OCI-LY7 (cell line): ENCODE measurements around the gene VAMP8. TPM values are rescaled to one million over a fixed set of nuclear protein-coding genes. Genes with fewer than 3 reads are reported as not detected.

Source experiments
- BruUV-seq: library from RNA; stranded (reverse); fragments of 400-500 nt; replicated peaks from 2 replicates; lab custom pipeline; 2021; lab: Mats Ljungman, UMichigan
- CTCF ChIA-PET: fragments of 300-600 bp; sonication (Branson Sonifier 250); formaldehyde crosslinking; loops from one replicate; lab custom pipeline; 2022; ENCODE audit warnings: antibody characterized with exemption; ENCODE audit not compliant: unreplicated experiment; lab: Charles Lee
- POLR2A ChIA-PET: fragments of 300-600 bp; sonication (Branson Sonifier 250); formaldehyde crosslinking; loops from one replicate; lab custom pipeline; 2022; ENCODE audit warnings: antibody characterized with exemption; lab: Charles Lee
- DNase-seq: peaks from one replicate; pipeline ENCODE4 v3.0.0-alpha.2; 2015; ENCODE audit warnings: low spot score
- H2AFZ ChIP-seq: fragments of 200-600 bp; sonication (generic), shearing (Covaris generic); 2 replicates; pipeline ENCODE4 v1.6.1; 2014; ENCODE audit warnings: mild to moderate bottlenecking, antibody characterized with exemption, low read length, moderate library complexity
- H3K27ac ChIP-seq: fragments of 200-600 bp; sonication (generic); 2 replicates; pipeline ENCODE4 v1.5.1; 2014; ENCODE audit warnings: mixed run types, low read depth, mild to moderate bottlenecking, moderate library complexity, low read length, inconsistent platforms; ENCODE audit not compliant: poor library complexity, severe bottlenecking
- H3K36me3 ChIP-seq: fragments of 200-600 bp; sonication (generic); 2 replicates; pipeline ENCODE4 v1.6.1; 2014; ENCODE audit warnings: mild to moderate bottlenecking, antibody characterized with exemption, low read length, moderate library complexity, mixed read lengths; ENCODE audit not compliant: insufficient read depth
- H3K4me1 ChIP-seq: fragments of 200-600 bp; sonication (generic); 2 replicates; pipeline ENCODE4 v1.5.1; 2014; ENCODE audit warnings: mild to moderate bottlenecking, low read length; ENCODE audit not compliant: insufficient read depth, poor library complexity, severe bottlenecking
- H3K4me2 ChIP-seq: fragments of 200-600 bp; sonication (generic); 2 replicates; pipeline ENCODE4 v1.6.1; 2014; ENCODE audit warnings: mild to moderate bottlenecking, low read length
- H3K4me3 ChIP-seq: fragments of 200-600 bp; sonication (generic); 2 replicates; pipeline ENCODE4 v1.5.1; 2014; ENCODE audit warnings: mild to moderate bottlenecking, low read depth, low read length; ENCODE audit not compliant: poor library complexity, severe bottlenecking
- H3K79me2 ChIP-seq: fragments of 200-600 bp; sonication (generic); 2 replicates; pipeline ENCODE4 v1.6.1; 2016; ENCODE audit warnings: low read depth, mild to moderate bottlenecking, low read length, moderate library complexity, mixed read lengths; ENCODE audit not compliant: insufficient read depth
- H3K9me2 ChIP-seq: fragments of 200-600 bp; sonication (generic); 2 replicates; pipeline ENCODE4 v1.6.1; 2016; ENCODE audit warnings: mild to moderate bottlenecking, low read length, mixed read lengths; ENCODE audit not compliant: insufficient read depth
- H3K9me3 ChIP-seq: fragments of 200-600 bp; sonication (generic); 2 replicates; pipeline ENCODE4 v1.6.1; 2014; ENCODE audit warnings: mild to moderate bottlenecking, mixed run types, low read length, mixed read lengths
- H4K20me1 ChIP-seq: fragments of 200-600 bp; sonication (generic); 2 replicates; pipeline ENCODE4 v1.6.1; 2014; ENCODE audit warnings: mild to moderate bottlenecking, antibody characterized with exemption, low read length, moderate library complexity, mixed read lengths; ENCODE audit not compliant: insufficient read depth
- EZH2phosphoT487 ChIP-seq: fragments of 200-600 bp; sonication (generic); IDR thresholded peaks from 2 replicates; pipeline ENCODE4 v1.6.1; 2018; ENCODE audit warnings: low read depth, borderline replicate concordance, mild to moderate bottlenecking, mixed run types, antibody characterized with exemption, low read length, moderate library complexity, mixed read lengths
- intact Hi-C: fragments of 100-400 bp; cut with micrococcal nuclease; formaldehyde crosslinking; loops from one replicate; pipeline ENCODE4 v1.10.0; 2022; ENCODE audit not compliant: unreplicated experiment
- total RNA-seq, 2 experiments: library from RNA; depleted of rRNA in 1 of 2; stranded (reverse); fragments of >200 nt in 1 of 2; shearing (Covaris generic) in 1 of 2; gene quantifications; 2 replicates each; pipeline ENCODE4 v1.2.3, GENCODE V29; 2014 to 2022
- TF ChIP-seq, protein P1 (sequence below): fragments of 200-600 bp; sonication (generic); conservative IDR thresholded peaks from 2 replicates; pipeline ENCODE4 v1.5.1; 2014; ENCODE audit warnings: mild to moderate bottlenecking, antibody characterized with exemption, low read length, moderate library complexity, mixed read lengths

VAMP8 gene
- total RNA-seq, 2 experiments from 2014 or later: 112 to 152 TPM

- Histone ChIP-seq H3K27ac (peak within 1 kb of the TSS; percentile 42), H4K20me1 (no peaks in the 10 kb centered on the region), H3K36me3 (peaks cover 8% of the 10 kb centered on the region; the same call in 1 of the 2 replicates), H3K79me2 (peaks cover 12% of the 10 kb centered on the region; the same call in 1 of the 2 replicates), H3K9me2 (no peaks in the 10 kb centered on the region), H3K9me3 (no peaks in the 10 kb centered on the region), H3K4me3 (peak within 1 kb of the TSS; percentile 89), H3K4me1 (peaks cover 23% of the 10 kb centered on the region), H2AFZ (peak within 1 kb of the TSS; percentile 79), H3K4me2 (peak within 1 kb of the TSS; percentile 87)
- no TSS peak for BruUV-seq
- TF ChIP-seq EZH2phosphoT487: no peak
- ChIA-PET CTCF (interaction anchor here (0.6 to 1.4 kb wide), 4 partner anchors 10 to 797 kb away, joined by 3 to 4 read pairs (median 3); no protein-coding TSS in a partner anchor), POLR2A (interaction anchor here (1.1 to 3.9 kb wide), 12 partner anchors 8 to 59 kb away, joined by 3 to 34 read pairs (median 6); partner anchors contain the start of genes C2orf68, GGCX, MAT2A and VAMP8)
- DNase-seq: peak; percentile 97
- intact Hi-C loops: loop anchor here (1.0 kb wide), 1 partner anchor 17 kb away; no protein-coding TSS in a partner anchor
Observed at GRCh38 chr2:85595301-85596025, 18.1 kb downstream of the VAMP8 start, which contains the start of gene RNF181. Gene RNF181 (plus strand): TSS chr2:85595745. CDS start chr2:85595764, 19 bp downstream.

GRCh38 chr2:85596026-85596333 lies 18.6 kb downstream of the VAMP8 start:
- H3K4me3 ChIP-seq: peak overlapping the region; percentile 89
- no peak for DNase-seq
- H3K27ac ChIP-seq: no peak overlapping the region
- TF ChIP-seq, protein P1, sequence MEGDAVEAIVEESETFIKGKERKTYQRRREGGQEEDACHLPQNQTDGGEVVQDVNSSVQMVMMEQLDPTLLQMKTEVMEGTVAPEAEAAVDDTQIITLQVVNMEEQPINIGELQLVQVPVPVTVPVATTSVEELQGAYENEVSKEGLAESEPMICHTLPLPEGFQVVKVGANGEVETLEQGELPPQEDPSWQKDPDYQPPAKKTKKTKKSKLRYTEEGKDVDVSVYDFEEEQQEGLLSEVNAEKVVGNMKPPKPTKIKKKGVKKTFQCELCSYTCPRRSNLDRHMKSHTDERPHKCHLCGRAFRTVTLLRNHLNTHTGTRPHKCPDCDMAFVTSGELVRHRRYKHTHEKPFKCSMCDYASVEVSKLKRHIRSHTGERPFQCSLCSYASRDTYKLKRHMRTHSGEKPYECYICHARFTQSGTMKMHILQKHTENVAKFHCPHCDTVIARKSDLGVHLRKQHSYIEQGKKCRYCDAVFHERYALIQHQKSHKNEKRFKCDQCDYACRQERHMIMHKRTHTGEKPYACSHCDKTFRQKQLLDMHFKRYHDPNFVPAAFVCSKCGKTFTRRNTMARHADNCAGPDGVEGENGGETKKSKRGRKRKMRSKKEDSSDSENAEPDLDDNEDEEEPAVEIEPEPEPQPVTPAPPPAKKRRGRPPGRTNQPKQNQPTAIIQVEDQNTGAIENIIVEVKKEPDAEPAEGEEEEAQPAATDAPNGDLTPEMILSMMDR: no peak
- TF ChIP-seq EZH2phosphoT487: no peak
- H3K9me2 ChIP-seq: no peaks in the 10 kb centered on the region
- intact Hi-C loops: no loop called here
- H3K4me1 ChIP-seq: peaks cover 23% of the 10 kb centered on the region
- H2AFZ ChIP-seq: peak overlapping the region; percentile 79; the same call in 1 of the 2 replicates
- H3K36me3 ChIP-seq: peaks cover 8% of the 10 kb centered on the region; the same call in 1 of the 2 replicates
- H3K9me3 ChIP-seq: no peaks in the 10 kb centered on the region
- BruUV-seq: no TSS peak
- CTCF ChIA-PET: interaction anchor here (0.6 kb wide), 1 partner anchor 797 kb away, joined by 4 read pairs; no protein-coding TSS in a partner anchor
- peaks cover 12% of the 10 kb centered on the region; the same call in 1 of the 2 replicates for H3K79me2 ChIP-seq
- H4K20me1 ChIP-seq: no peaks in the 10 kb centered on the region
- H3K4me2 ChIP-seq: peak overlapping the region; percentile 87
- POLR2A ChIA-PET: interaction anchor here (1.1 to 3.9 kb wide), 8 partner anchors 9 to 60 kb away, joined by 3 to 34 read pairs (median 6); partner anchors contain the start of genes C2orf68, MAT2A and VAMP8

DNA sequence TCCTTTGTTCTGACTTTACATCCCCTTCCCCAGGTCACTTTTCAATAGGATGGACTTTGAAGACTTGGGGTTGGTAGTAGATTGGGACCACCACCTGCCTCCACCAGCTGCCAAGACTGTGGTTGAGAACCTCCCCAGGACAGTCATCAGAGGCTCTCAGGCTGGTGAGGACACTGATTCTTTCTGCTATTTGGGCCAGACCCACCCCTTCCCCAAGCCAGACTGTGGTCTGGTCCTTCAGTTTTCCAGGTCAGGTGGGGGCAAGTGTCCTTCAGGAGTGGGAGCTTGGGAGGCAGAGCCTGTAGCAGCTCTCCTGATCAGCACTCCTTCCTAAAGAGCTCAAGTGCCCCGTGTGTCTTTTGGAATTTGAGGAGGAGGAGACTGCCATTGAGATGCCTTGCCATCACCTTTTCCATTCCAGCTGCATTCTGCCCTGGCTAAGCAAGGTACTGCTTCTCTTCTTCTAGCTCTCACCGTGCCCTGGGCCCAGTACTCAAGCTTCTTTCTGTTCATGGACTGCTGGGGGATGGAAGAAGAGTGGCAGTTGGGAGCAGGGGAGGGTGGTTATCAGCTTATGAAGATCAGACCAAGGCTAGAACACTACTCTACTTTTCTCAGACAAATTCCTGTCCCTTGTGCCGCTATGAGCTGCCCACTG lies 19.2 kb downstream of the VAMP8 start:
- CTCF ChIA-PET: interaction anchor here (0.6 to 0.8 kb wide), 2 partner anchors 9 to 798 kb away, joined by 3 to 4 read pairs; no protein-coding TSS in a partner anchor
- H3K27ac ChIP-seq: no peak overlapping the region
- BruUV-seq: no TSS peak
- POLR2A ChIA-PET: interaction anchor here (0.6 to 3.9 kb wide), 7 partner anchors 9 to 60 kb away, joined by 3 to 34 read pairs (median 6); partner anchors contain the start of genes C2orf68, MAT2A and VAMP8
- no peaks in the 10 kb centered on the region for H4K20me1 ChIP-seq
- H3K4me3 ChIP-seq: peak overlapping the region; percentile 89
- H3K4me1 ChIP-seq: peaks cover 23% of the 10 kb centered on the region
- peaks cover 8% of the 10 kb centered on the region; the same call in 1 of the 2 replicates for H3K36me3 ChIP-seq
- H3K4me2 ChIP-seq: peak overlapping the region; percentile 87
- intact Hi-C loops: no loop called here
- no peak overlapping the region for H2AFZ ChIP-seq
- peaks cover 12% of the 10 kb centered on the region; the same call in 1 of the 2 replicates for H3K79me2 ChIP-seq
- no peak for TF ChIP-seq EZH2phosphoT487
- TF ChIP-seq, protein P1: no peak
- H3K9me2 ChIP-seq: no peaks in the 10 kb centered on the region
- no peaks in the 10 kb centered on the region for H3K9me3 ChIP-seq
- no peak for DNase-seq
